ENCODE results near the gene CCDC134.
"Not testable (repeated sequence)": the region's sequence is repeated elsewhere in the genome, so short reads cannot be mapped to it uniquely, and the experiment has no call there.

Gene CCDC134

DNA sequence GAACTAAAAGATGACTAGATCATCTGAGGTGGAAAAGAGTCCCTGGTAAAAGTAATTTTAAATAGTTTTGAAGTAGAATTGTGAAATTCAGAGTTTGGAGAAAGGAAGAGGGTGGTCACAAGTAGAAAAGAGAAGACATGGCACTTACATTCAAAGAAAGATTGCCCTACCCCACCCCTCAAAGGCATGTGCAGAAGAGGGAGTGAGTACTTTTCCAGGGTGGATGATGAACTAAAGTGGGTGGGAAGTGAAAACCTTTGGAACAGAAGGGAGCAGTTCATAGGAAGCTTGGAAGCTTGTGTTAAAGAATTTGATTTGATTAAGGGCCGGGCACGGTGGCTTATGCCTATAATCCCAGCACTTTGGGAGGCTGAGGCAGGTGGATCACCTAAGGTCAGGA lies 56.0 kb downstream of the CCDC134 start:
- Histone ChIP-seq H3K4me1 (ENCODE audit: control insufficient read depth, insufficient read depth, low read length) (peaks cover 24% of the 10 kb centered on the region), H3K4me2 (ENCODE audit: low read length) (no peak overlapping the region), H3K9ac (ENCODE audit: low read depth, low read length) (no peak overlapping the region), H3K4me3 (ENCODE audit: low read length) (no peak overlapping the region), H3K36me3 (ENCODE audit: insufficient read depth, low read length) (no peaks in the 10 kb centered on the region), H3K9me3 (replicated peaks; ENCODE audit: low read length) (no peaks in the 10 kb centered on the region), H3K27me3 (ENCODE audit: control insufficient read depth, insufficient read depth, low read length) (no peaks in the 10 kb centered on the region)

DNA sequence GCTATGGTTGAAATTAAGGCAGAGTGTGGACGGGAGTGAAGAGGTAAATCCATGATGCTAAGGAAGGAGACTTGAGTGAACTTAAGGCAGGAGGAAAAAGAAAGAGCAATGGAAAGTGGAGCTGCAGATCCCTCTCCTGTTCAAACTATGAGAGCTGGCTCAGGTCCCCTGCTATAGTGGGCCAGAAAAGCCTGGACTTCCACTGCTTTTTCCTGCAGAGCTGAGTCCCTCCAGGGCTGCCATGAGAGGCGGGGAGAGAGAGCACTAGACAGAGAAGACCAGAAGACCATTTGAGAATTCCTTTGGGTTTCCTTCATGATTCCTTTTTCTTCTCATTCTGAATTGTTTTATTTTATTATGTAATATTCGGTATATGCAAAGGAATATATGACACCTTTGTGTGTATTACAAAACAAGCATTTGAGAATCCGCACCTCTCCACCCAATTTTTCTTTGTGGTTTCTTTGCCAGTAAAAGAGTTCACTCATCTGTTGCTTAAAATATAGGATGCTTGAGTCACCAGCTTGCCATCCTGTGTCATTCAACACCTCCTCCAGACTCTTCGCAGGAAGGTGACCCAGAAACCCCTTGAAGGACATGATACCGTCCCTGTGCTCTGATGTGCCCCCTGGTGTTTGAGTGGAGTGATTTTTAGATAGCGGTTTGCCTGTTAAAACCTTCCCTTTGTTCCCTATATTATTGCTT lies 56.8 kb downstream of the CCDC134 start:
- Histone ChIP-seq H3K4me1 (ENCODE audit: control insufficient read depth, insufficient read depth, low read length) (peaks cover 29% of the 10 kb centered on the region), H3K9ac (ENCODE audit: low read depth, low read length) (no peak overlapping the region), H3K4me3 (ENCODE audit: low read length) (no peak overlapping the region), H3K27me3 (ENCODE audit: control insufficient read depth, insufficient read depth, low read length) (no peaks in the 10 kb centered on the region), H3K4me2 (ENCODE audit: low read length) (peak overlapping the region; percentile 19), H3K36me3 (ENCODE audit: insufficient read depth, low read length) (no peaks in the 10 kb centered on the region), H3K9me3 (replicated peaks; ENCODE audit: low read length) (no peaks in the 10 kb centered on the region)

DNA sequence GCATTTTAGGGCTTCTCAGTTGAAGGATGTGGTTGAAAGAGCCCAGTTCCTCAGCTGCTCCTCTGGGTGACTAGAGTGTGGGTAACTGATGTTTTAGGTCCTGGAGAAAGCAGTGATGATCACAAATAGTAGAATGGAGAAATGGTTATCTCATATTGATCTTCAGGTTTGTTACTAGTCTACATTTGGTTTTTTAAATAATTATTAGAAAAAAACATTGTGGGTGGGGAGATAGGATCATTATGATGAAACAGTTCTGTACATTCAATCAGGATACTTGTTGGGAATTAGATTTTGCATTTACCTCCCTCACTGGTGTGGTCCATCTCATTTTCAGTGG lies 57.4 kb downstream of the CCDC134 start:
- no peak overlapping the region for H3K4me3 ChIP-seq (ENCODE audit: low read length)
- H3K9ac ChIP-seq (ENCODE audit: low read depth, low read length): no peak overlapping the region
- H3K4me1 ChIP-seq (ENCODE audit: control insufficient read depth, insufficient read depth, low read length): peaks cover 35% of the 10 kb centered on the region
- no peaks in the 10 kb centered on the region for H3K9me3 ChIP-seq (replicated peaks; ENCODE audit: low read length)
- H3K36me3 ChIP-seq (ENCODE audit: insufficient read depth, low read length): no peaks in the 10 kb centered on the region
- H3K27me3 ChIP-seq (ENCODE audit: control insufficient read depth, insufficient read depth, low read length): no peaks in the 10 kb centered on the region
- no peak overlapping the region for H3K4me2 ChIP-seq (ENCODE audit: low read length)

DNA sequence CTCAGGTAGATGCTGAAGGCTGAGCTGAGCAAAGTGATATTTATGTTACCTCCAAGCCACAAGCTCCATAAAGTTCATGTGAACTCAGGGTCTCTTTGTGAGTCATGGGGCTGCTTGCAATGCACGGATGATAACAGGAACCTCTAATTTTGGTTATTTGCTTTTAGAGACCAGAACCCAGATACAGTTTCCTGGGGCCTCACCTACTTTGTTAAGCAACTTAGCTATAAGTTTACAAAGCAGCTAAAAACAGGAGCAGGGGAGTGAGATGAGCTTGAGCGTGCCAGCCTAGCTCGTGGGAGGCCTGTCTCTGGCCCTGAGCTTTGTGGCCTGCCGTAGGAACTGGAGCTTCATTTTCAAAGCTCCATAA lies 61.7 kb downstream of the CCDC134 start:
- no peaks in the 10 kb centered on the region for H3K27me3 ChIP-seq (ENCODE audit: control insufficient read depth, insufficient read depth, low read length)
- peak overlapping the region; percentile 32 for H3K9ac ChIP-seq (ENCODE audit: low read depth, low read length)
- H3K4me2 ChIP-seq (ENCODE audit: low read length): peak overlapping the region; percentile 48
- H3K4me1 ChIP-seq (ENCODE audit: control insufficient read depth, insufficient read depth, low read length): peaks cover 39% of the 10 kb centered on the region
- H3K36me3 ChIP-seq (ENCODE audit: insufficient read depth, low read length): peaks cover 5% of the 10 kb centered on the region
- no peaks in the 10 kb centered on the region for H3K9me3 ChIP-seq (replicated peaks; ENCODE audit: low read length)
- H3K4me3 ChIP-seq (ENCODE audit: low read length): no peak overlapping the region

DNA sequence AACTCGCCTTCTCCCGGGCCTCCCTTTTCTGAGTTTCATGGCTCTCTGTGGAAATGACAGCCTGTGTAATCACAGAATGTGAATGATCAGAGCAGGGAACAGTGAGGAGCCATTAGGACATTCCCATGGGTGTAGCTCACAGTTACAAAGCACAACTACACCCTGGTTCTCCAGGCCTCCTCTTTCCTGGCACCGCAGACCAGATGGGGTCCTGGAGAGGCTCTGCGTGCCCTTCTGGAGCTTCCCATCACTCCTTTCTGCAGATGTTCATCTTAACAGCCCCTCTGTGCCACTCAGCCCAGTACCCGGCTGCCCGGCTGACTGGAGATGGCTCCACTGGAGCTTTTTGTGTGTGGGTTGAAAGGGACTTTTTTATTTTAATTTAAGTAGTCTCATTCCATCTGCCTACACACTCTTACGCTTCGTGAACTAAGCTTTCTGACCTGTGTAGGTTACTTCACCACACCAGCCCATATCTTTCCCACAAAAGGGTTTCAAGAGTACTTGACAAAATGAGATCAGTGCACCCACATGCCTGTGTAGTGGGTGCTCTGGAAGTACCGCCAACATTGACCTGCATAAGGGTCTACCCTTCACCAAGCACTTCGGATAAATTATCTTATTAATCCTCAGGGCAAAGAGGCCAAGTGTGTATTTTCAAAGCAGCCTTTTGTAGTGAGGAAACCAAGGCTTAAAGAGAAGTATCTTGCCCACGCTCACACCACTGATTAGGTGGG lies 62.2 kb downstream of the CCDC134 start:
- Histone ChIP-seq H3K9ac (ENCODE audit: low read depth, low read length) (peak overlapping the region; percentile 32), H3K4me3 (ENCODE audit: low read length) (no peak overlapping the region)

DNA sequence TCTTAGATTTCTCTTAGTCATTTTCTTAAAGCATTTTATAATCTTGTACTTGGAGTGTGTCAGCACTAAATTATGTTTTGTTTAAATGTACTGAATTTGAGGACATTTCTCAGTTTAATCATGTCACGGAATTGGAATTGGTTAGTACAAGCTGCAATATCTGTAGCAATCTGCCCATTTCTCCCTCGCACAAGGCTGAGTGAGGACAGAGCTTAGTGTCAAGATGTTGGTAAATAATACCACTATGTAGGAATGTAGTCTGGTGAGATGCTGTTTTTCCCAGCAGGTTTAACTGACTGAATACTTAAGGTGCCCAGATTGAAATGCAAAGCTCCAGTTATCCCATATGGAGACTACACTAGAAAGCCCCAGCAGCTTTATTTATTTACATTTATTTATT lies 63.0 kb downstream of the CCDC134 start:
- Histone ChIP-seq H3K9me3 (replicated peaks; ENCODE audit: low read length) (no peaks in the 10 kb centered on the region), H3K36me3 (ENCODE audit: insufficient read depth, low read length) (peaks cover 8% of the 10 kb centered on the region), H3K9ac (ENCODE audit: low read depth, low read length) (no peak overlapping the region), H3K4me2 (ENCODE audit: low read length) (no peak overlapping the region), H3K4me3 (ENCODE audit: low read length) (no peak overlapping the region), H3K27me3 (ENCODE audit: control insufficient read depth, insufficient read depth, low read length) (no peaks in the 10 kb centered on the region), H3K4me1 (ENCODE audit: control insufficient read depth, insufficient read depth, low read length) (peaks cover 29% of the 10 kb centered on the region)

More for the DNA sequence above, 62.2 kb downstream of the CCDC134 start:
- no peaks in the 10 kb centered on the region for H3K27me3 ChIP-seq (ENCODE audit: control insufficient read depth, insufficient read depth, low read length)
- no peaks in the 10 kb centered on the region for H3K9me3 ChIP-seq (replicated peaks; ENCODE audit: low read length)
- peak overlapping the region; percentile 48 for H3K4me2 ChIP-seq (ENCODE audit: low read length)
- H3K36me3 ChIP-seq (ENCODE audit: insufficient read depth, low read length): peaks cover 7% of the 10 kb centered on the region
- peaks cover 33% of the 10 kb centered on the region for H3K4me1 ChIP-seq (ENCODE audit: control insufficient read depth, insufficient read depth, low read length)

DNA sequence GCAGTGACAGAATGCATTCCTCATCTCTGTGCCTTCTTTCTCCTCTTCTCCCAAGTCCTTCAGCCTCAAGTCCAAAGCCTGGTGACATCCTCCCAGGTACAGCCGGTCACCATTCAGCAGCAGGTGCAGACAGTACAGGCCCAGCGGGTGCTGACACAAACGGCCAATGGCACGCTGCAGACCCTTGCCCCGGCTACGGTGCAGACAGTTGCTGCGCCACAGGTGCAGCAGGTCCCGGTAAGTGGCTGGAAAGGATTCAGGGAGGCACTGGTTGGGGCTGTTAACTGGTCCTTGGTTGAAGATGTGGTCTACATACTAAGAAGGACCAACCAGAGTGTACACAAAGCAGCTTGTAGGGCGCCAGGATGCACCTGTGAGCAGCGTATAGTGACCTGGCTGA lies 68.1 kb downstream of the CCDC134 start:
- Histone ChIP-seq H3K27me3 (ENCODE audit: control insufficient read depth, insufficient read depth, low read length) (no peaks in the 10 kb centered on the region), H3K9me3 (replicated peaks; ENCODE audit: low read length) (no peaks in the 10 kb centered on the region), H3K4me2 (ENCODE audit: low read length) (no peak overlapping the region), H3K9ac (ENCODE audit: low read depth, low read length) (no peak overlapping the region), H3K4me1 (ENCODE audit: control insufficient read depth, insufficient read depth, low read length) (peaks cover under 1% of the 10 kb centered on the region), H3K36me3 (ENCODE audit: insufficient read depth, low read length) (peaks cover 19% of the 10 kb centered on the region), H3K4me3 (ENCODE audit: low read length) (no peak overlapping the region)

DNA sequence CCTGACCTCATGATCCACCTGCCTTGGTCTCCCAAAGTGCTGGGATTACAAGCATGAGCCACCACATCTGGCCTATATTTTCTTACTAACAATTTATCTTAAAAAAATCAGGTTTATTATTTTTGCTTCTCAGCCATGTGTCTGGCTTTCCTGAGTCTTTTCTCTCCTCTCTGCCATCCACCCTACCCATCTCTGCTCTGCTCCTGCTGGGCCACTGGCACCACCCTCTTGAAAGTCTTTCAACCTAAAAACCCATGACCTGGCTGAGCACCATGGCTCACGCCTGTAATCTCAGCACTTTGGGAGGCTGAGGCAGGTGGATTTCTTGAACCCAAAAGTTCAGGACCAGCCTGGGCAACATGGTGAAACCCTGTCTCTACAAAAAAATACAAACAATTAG lies 69.6 kb downstream of the CCDC134 start:
- not testable (repeated sequence) for H3K4me1 ChIP-seq (ENCODE audit: control insufficient read depth, insufficient read depth, low read length); H3K9me3 ChIP-seq (replicated peaks; ENCODE audit: low read length); H3K4me2 ChIP-seq (ENCODE audit: low read length); H3K4me3 ChIP-seq (ENCODE audit: low read length); H3K27me3 ChIP-seq (ENCODE audit: control insufficient read depth, insufficient read depth, low read length); H3K9ac ChIP-seq (ENCODE audit: low read depth, low read length)
- H3K36me3 ChIP-seq (ENCODE audit: insufficient read depth, low read length): peaks cover 26% of the 10 kb centered on the region

DNA sequence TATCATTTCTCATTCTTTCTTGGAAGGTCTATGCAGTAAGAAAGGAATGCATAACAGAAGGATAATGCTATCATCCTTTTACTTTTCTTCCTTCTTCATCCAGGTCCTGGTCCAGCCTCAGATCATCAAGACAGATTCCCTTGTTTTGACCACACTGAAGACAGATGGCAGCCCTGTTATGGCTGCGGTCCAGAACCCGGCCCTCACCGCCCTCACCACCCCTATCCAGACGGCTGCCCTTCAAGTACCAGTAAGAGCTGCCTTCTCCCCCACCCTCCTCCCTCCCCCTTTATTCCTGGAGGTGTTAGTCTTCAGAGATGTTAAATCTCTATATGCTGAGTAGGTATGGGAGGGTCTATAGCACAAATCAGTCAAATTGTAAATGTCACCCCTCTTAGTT lies 70.3 kb downstream of the CCDC134 start:
- no peaks in the 10 kb centered on the region for H3K9me3 ChIP-seq (replicated peaks; ENCODE audit: low read length)
- no peak overlapping the region for H3K4me3 ChIP-seq (ENCODE audit: low read length)
- H3K36me3 ChIP-seq (ENCODE audit: insufficient read depth, low read length): peaks cover 33% of the 10 kb centered on the region
- H3K4me1 ChIP-seq (ENCODE audit: control insufficient read depth, insufficient read depth, low read length): peaks cover 4% of the 10 kb centered on the region
- H3K9ac ChIP-seq (ENCODE audit: low read depth, low read length): no peak overlapping the region
- H3K27me3 ChIP-seq (ENCODE audit: control insufficient read depth, insufficient read depth, low read length): no peaks in the 10 kb centered on the region
- H3K4me2 ChIP-seq (ENCODE audit: low read length): no peak overlapping the region

DNA sequence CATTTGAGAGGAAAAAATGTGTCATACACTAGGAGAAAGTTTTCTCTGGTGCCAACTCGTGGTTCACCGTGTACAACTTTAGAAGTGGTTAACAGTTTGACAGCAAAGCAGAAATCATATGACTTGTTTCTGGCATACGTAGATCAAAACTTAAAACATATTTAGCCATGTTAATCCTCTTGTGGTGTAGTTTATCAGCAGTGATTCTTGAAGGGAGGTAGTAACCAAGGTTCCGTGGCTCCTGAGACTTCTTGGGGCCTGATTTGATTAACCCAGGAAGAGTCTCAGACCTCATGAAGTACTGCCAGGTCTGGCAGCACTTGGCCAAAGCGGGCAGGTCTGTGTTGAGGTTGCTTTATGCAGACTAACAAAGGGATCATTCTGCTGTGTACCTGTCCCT lies 72.9 kb downstream of the CCDC134 start:
- Histone ChIP-seq H3K4me3 (ENCODE audit: low read length) (no peak overlapping the region), H3K27me3 (ENCODE audit: control insufficient read depth, insufficient read depth, low read length) (no peaks in the 10 kb centered on the region), H3K9ac (ENCODE audit: low read depth, low read length) (no peak overlapping the region), H3K4me1 (ENCODE audit: control insufficient read depth, insufficient read depth, low read length) (peaks cover 11% of the 10 kb centered on the region), H3K9me3 (replicated peaks; ENCODE audit: low read length) (no peaks in the 10 kb centered on the region), H3K4me2 (ENCODE audit: low read length) (no peak overlapping the region), H3K36me3 (ENCODE audit: insufficient read depth, low read length) (peaks cover 41% of the 10 kb centered on the region)

DNA sequence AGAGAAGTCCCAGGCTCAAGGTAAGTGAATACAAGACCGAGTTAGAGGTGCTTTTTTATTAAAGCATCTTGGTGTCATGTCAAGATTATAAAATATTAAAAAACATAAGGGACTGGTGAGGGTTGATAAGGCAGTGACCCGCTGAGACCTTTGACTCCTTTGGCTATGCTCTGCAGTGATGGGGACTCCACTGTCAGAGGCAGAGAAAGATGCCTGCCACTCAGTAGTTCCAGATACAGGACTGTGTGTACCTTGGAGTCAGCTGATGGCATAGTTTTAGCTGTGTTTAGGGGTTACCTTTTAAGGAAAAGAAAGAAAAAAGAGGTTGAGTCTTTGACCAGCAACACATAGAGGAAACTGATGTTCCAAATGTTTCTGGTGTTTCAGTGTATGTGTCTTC lies 73.6 kb downstream of the CCDC134 start:
- H3K9me3 ChIP-seq (replicated peaks; ENCODE audit: low read length): no peaks in the 10 kb centered on the region
- peaks cover 11% of the 10 kb centered on the region for H3K4me1 ChIP-seq (ENCODE audit: control insufficient read depth, insufficient read depth, low read length)
- H3K36me3 ChIP-seq (ENCODE audit: insufficient read depth, low read length): peaks cover 41% of the 10 kb centered on the region
- no peak overlapping the region for H3K4me3 ChIP-seq (ENCODE audit: low read length)
- H3K4me2 ChIP-seq (ENCODE audit: low read length): no peak overlapping the region
- H3K9ac ChIP-seq (ENCODE audit: low read depth, low read length): no peak overlapping the region
- H3K27me3 ChIP-seq (ENCODE audit: control insufficient read depth, insufficient read depth, low read length): no peaks in the 10 kb centered on the region
